Stomach (tissue), 4 donors: Measurements from ENCODE around the gene OCIAD1.

Experiments
- EP300 ChIP-seq: sonication (generic); formaldehyde crosslinking; IDR thresholded peaks from one replicate; pipeline ENCODE4 v1.6.1; 2017; ENCODE audit warnings: antibody characterized with exemption
- POLR2A ChIP-seq, 4 donors: fragments of 450-650 bp; IDR thresholded peaks; one replicate each; pipeline ENCODE4 v1.6.1; 2016; ENCODE audit warnings: antibody characterized with exemption in 4 of 4, control low read depth in 2 of 4, mild to moderate bottlenecking in 1 of 4, moderate library complexity in 1 of 4
- TF ChIP-seq, protein P1 (sequence below), 7 experiments: fragments of 450-650 bp in 4 of 7; fragments of 200-600 bp in 3 of 7; sonication (generic) in 3 of 7; IDR thresholded peaks; one replicate each; pipeline ENCODE4 v1.5.1; 2016 to 2019; ENCODE audit warnings: antibody characterized with exemption in 7 of 7, control low read depth in 2 of 7, mild to moderate bottlenecking in 1 of 7

DNA sequence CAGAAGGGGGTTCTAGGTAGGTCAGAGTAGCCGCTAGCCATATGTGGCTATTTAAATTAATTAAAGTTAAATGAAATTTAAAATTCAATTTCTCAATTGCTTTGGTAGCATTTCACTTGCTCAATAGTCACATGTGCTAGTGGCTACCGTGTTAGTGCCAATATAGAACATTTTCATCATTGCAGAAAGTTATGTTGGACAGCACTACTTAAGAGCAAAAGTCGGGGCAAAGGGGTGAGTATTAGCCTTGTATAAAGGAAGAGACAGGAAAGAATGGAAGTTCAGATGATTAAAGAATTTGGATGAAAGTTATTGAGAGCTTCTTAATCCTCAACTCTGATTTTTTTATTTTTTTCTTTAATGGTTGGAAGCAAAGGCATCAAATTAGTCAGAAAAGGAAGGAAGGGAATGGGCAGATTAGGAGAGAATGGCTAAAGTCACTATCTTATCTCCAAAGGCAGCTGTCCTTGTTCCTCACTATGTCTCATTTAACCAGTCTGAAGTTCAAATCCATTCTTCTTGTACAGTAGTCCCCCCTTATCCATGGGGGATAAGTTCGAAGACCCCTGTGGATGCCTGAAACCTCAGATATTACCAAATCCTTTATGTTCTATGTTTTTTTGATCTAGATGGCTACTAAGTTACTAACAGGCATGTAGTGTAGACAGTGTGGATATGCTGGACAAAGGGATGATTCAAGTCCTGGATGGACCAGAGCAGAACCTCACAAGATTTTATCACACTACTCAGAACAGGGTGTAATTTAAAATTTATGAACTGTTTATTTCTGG is 22.9 kb downstream of the OCIAD1 start:
- TF ChIP-seq, protein P1, sequence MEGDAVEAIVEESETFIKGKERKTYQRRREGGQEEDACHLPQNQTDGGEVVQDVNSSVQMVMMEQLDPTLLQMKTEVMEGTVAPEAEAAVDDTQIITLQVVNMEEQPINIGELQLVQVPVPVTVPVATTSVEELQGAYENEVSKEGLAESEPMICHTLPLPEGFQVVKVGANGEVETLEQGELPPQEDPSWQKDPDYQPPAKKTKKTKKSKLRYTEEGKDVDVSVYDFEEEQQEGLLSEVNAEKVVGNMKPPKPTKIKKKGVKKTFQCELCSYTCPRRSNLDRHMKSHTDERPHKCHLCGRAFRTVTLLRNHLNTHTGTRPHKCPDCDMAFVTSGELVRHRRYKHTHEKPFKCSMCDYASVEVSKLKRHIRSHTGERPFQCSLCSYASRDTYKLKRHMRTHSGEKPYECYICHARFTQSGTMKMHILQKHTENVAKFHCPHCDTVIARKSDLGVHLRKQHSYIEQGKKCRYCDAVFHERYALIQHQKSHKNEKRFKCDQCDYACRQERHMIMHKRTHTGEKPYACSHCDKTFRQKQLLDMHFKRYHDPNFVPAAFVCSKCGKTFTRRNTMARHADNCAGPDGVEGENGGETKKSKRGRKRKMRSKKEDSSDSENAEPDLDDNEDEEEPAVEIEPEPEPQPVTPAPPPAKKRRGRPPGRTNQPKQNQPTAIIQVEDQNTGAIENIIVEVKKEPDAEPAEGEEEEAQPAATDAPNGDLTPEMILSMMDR (IDR thresholded peaks at IDR 0.05) = no peak
- TF ChIP-seq EP300 (no peak), POLR2A (IDR thresholded peaks at IDR 0.05) (no peak)
